Thymus (tissue), 11 donors: ENCODE measurements around the gene REC114. TPM values are rescaled to one million over a fixed set of nuclear protein-coding genes. Genes with fewer than 3 reads are reported as not detected.
"Not testable (repeated sequence)": the region's sequence is repeated elsewhere in the genome, so short reads cannot be mapped to it uniquely, and the experiment has no call there.

Source experiments
- DNase-seq, 9 donors: peaks; one replicate each; pipeline ENCODE4 v3.0.0-alpha.2; 2013; ENCODE audit warnings: low spot score in 9 of 9, low read depth in 6 of 9, missing footprints in 1 of 9
- H3K27ac ChIP-seq, 2 donors: one replicate each; pipeline ENCODE4 v1.5.1; 2013; ENCODE audit warnings: control low read depth in 1 of 2, low read depth in 1 of 2, low read length in 1 of 2, mild to moderate bottlenecking in 1 of 2, moderate library complexity in 1 of 2
- H3K27me3 ChIP-seq, 2 donors: one replicate each; pipeline ENCODE4 v1.5.1; 2013; ENCODE audit warnings: low read length in 1 of 2; ENCODE audit not compliant: control insufficient read depth in 2 of 2, insufficient read depth in 1 of 2
- H3K36me3 ChIP-seq, 2 donors: one replicate each; pipeline ENCODE4 v1.5.1; 2013; ENCODE audit warnings: low read length in 1 of 2, mild to moderate bottlenecking in 1 of 2, moderate library complexity in 1 of 2; ENCODE audit not compliant: control insufficient read depth in 2 of 2, insufficient read depth in 2 of 2
- H3K4me1 ChIP-seq, 2 donors: one replicate each; pipeline ENCODE4 v1.5.1; 2013; ENCODE audit warnings: low read length in 2 of 2; ENCODE audit not compliant: control insufficient read depth in 2 of 2, insufficient read depth in 2 of 2
- H3K4me3 ChIP-seq, 2 donors: one replicate each; pipeline ENCODE4 v1.5.1; 2013; ENCODE audit warnings: low read length in 2 of 2, control low read depth in 1 of 2, mild to moderate bottlenecking in 1 of 2
- H3K9me3 ChIP-seq, 2 donors: one replicate each; pipeline ENCODE4 v1.5.1; 2013; ENCODE audit warnings: low read length in 1 of 2, mild to moderate bottlenecking in 1 of 2; ENCODE audit not compliant: control insufficient read depth in 2 of 2, insufficient read depth in 1 of 2
- WGBS: extraction: QIAGEN DNeasy Blood & Tissue Kit; methylation state at CpG from one replicate; pipeline ENCODE4 v1.1.7; 2013; 5-methylcytosine and 5-hydroxymethylcytosine counted together
- polyA plus RNA-seq: library from polyadenylated mRNA; stranded (reverse); fragments of 200-250 nt; gene quantifications from one replicate; pipeline ENCODE4 v1.2.3, GENCODE V29; 2013
- total RNA-seq: library from RNA; stranded (reverse); fragments of 120-200 nt; gene quantifications from one replicate; pipeline ENCODE4 v1.2.4, GENCODE V29; 2013
- donor health status: healthy.

REC114 gene
- total and polyA plus RNA-seq, 2 donors: 0.07 to 0.09 TPM

DNA sequence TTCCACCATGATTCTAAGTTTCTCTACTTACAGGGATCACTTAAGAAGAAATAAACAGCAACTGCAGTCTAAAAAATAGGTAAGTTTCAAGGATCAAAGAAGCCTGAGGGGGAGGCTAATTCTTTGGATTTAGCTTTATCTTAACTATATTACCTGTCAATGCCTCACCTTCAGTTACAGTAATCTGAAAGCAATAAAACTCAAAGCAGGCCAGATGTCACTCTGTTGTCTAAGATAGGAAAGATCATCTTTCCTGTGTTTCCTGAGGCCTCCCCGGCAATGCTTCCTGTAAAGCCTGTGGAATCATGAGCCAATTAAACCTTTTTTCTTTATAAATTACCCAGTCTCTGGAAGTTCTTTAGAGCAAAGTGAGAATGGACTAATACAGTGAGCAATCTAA is 130.1 kb downstream of the REC114 start:
- no peak for DNase-seq
- 92% methylated on average over 1 of the region's 1 CpG for WGBS
- H3K4me1 ChIP-seq: no peaks in the 10 kb centered on the region
- no peaks in the 10 kb centered on the region for H3K27me3 ChIP-seq
- peaks cover 46 to 56% of the 10 kb centered on the region in 2 donors for H3K36me3 ChIP-seq
- H3K9me3 ChIP-seq: no peaks in the 10 kb centered on the region
- no peak overlapping the region for H3K4me3 ChIP-seq
- H3K27ac ChIP-seq: no peak overlapping the region

DNA sequence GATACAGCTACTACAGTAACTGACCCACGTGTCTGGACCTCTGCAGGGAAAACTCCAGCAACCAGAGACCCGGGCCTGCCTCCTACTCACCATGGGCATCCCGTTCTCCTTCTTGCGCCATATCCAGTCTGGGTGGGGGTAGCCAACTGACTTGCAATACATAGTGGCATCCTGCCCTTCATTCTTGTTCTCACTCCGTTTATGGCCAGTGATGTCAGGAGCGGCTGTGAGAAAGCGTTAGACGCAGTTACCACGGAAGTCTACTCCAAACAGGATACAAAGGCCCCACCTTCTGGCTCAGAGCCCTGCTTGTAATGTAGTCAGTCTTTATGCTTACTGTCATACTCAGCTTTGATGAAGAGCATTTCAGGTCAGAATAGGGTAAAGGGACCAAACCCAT is 130.6 kb downstream of the REC114 start:
- Histone ChIP-seq H3K4me1 (no peaks in the 10 kb centered on the region), H3K27me3 (no peaks in the 10 kb centered on the region), H3K4me3 (no peak overlapping the region), H3K36me3 (peaks cover 43 to 51% of the 10 kb centered on the region in 2 donors), H3K27ac (no peak overlapping the region), H3K9me3 (no peaks in the 10 kb centered on the region)
- WGBS: 92% methylated on average over 9 of the region's 9 CpGs
- no peak for DNase-seq

DNA sequence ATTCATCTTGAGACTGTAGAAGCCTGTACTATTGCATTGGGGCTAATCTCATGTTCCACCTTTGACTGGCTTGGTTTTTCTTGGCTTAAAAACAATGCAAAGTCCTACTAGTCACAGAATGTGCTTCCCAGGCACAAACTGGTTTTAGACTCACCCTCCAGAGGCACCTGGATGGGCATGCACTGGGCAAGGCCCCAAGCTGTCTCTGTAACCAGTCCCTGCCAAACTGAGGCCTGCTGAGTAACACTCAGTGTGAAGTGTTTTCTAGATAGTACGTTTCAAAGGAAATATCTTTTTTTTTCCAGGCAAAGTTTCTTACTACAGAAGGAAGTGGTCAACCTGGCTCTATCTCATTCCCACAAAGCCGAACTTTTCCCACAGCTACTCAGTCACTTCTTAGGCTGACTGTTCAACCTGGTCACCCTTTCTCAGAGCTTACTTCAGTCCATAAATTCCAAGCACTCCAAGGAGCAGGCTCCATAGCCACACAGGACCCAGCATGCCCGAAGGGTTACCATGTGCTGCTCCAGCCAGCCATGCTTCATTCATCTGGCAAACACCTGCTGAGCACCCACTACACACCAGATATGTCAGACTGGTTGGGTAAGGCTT is 132.8 kb downstream of the REC114 start:
- Histone ChIP-seq H3K27ac (no peak overlapping the region), H3K9me3 (no peaks in the 10 kb centered on the region), H3K4me1 (no peaks in the 10 kb centered on the region), H3K27me3 (no peaks in the 10 kb centered on the region), H3K4me3 (no peak overlapping the region), H3K36me3 (peaks cover 24 to 30% of the 10 kb centered on the region in 2 donors)
- DNase-seq: no peak
- WGBS: 87% methylated on average over 3 of the region's 3 CpGs

DNA sequence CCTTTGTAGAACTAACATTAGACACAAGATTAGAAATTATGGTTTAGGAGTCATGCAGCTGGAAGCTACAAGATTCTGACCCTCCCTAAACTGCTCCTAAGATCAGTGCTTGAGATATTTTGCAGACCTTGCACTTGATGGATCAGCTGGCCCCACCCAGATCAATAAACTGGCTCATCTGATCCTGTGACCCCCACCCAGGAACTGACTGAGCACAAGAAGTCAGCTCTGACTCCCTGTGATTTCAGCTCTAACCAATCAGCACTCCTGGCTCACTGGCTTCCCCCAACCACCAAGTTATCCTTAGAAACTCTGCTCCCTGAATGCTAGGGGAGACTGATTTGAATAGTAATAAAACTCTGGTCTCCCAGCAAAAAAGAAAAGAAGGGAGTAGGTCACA is 134.6 kb downstream of the REC114 start:
- not testable (repeated sequence) for H3K4me3 ChIP-seq, H3K9me3 ChIP-seq, H3K27ac ChIP-seq, DNase-seq, H3K4me1 ChIP-seq, H3K27me3 ChIP-seq
- peaks cover 22 to 23% of the 10 kb centered on the region in 2 donors for H3K36me3 ChIP-seq

DNA sequence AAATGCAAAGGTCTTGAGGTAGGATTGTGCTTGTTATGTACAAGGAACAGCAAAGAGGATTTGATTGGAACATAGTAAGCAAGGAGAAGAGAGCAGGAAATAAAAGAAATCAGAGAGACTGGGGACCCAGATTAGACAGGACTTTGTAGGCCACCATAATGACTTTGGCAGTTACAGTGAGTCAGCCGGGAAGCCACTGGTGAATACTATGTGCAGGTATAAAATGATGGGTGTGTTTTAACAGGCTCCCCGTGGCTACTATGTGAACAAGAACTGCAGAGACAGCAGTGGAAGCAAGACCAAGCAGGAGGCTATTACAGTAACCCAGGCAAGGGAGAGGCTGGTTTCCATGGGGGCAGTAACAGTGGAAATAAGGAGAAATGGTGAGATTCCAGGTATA is 135.1 kb downstream of the REC114 start:
- Histone ChIP-seq H3K27ac (no peak overlapping the region), H3K36me3 (peaks cover 20 to 23% of the 10 kb centered on the region in 2 donors), H3K27me3 (no peaks in the 10 kb centered on the region), H3K4me3 (no peak overlapping the region), H3K9me3 (no peaks in the 10 kb centered on the region), H3K4me1 (no peaks in the 10 kb centered on the region)
- WGBS: over 99% methylated on average over 2 of the region's 2 CpGs
- no peak for DNase-seq

DNA sequence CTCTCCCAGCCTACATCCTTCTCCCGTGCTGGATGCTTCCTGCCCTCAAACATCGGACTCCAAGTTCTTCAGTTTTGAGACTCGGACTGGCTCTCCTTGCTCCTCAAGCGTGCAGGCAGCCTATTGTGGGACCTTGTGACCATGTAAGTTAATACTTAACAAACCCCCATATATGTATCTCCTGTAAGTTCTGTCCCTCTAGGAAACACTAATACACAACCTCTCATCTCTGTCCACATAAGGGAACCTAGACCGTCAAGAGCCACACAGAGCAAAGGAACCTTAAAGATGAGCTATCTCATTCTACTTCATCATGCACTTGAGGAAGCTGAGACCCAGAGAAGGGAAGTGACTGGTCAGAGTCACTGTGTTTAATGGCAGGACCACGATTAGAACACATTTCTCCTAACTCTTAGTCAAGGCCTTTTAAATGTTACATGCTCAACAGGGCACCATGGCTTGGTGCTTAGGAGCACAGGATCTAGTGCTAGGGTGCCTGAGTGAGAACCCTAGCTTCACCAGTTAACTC is 140.0 kb downstream of the REC114 start:
- no peaks in the 10 kb centered on the region for H3K27me3 ChIP-seq
- no peak for DNase-seq
- H3K4me1 ChIP-seq: no peaks in the 10 kb centered on the region
- no peaks in the 10 kb centered on the region for H3K9me3 ChIP-seq
- no peak overlapping the region for H3K27ac ChIP-seq
- no peak overlapping the region for H3K4me3 ChIP-seq
- peaks cover 32 to 41% of the 10 kb centered on the region in 2 donors for H3K36me3 ChIP-seq
- 97% methylated on average over 6 of the region's 6 CpGs for WGBS

DNA sequence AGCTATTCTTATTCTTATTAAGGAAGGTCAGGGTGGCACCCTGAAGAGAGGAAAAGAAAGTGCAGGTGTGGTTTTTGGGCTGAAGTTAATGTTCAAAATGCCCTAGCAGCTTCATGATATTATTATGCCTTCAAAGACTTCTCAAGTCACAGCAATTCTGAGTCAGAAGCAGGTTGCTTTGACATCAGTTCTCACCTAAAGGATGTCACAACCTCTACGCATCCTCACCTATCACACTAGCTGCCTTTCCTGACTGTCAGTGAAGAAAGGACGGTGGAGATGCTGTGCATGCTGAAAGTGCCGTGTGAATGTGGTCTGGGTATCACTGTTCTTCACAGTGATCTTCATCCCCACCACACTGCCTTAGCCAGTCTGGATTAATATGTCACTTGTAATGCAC is 140.6 kb downstream of the REC114 start:
- over 99% methylated on average over 3 of the region's 3 CpGs for WGBS
- no peak for DNase-seq
- peaks cover 32 to 41% of the 10 kb centered on the region in 2 donors for H3K36me3 ChIP-seq
- H3K27me3 ChIP-seq: no peaks in the 10 kb centered on the region
- H3K4me3 ChIP-seq: no peak overlapping the region
- no peak overlapping the region for H3K27ac ChIP-seq
- H3K9me3 ChIP-seq: no peaks in the 10 kb centered on the region
- H3K4me1 ChIP-seq: no peaks in the 10 kb centered on the region

DNA sequence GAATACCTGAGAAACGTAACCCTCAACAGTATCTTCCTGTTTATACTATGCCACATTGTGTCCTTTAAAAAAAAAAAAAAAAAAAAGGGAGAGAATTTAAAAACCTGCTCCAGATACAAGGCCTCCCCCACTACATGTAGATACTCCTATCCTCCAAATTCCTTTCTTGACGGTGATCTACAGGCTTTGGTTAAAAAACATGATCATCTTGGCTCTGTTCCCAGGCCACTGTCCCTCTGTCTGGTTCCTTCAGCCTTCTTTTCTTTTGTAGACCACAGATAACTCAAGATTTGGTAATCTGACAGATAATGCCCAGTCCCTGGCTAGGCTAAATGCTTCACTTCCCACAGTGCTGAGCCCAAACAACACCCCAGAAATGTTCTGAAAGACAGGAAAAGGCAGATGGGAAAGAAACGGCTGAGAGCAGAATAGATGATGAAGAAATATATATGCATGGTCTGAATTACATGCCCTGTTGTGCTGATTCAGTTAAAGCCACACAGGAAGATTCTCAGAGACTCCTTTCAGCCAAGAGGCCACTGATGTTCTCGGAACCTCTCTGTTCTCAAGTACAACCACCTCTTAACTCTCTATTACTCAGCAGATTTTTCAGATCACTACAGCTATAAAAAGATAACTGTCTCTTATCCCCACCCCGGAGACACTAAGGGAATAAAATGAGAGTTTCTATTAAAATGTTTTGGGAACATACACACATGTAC is 141.9 kb downstream of the REC114 start:
- no peaks in the 10 kb centered on the region for H3K4me1 ChIP-seq
- WGBS: 89% methylated on average over 5 of the region's 5 CpGs
- DNase-seq: no peak
- peaks cover 32 to 47% of the 10 kb centered on the region in 2 donors for H3K36me3 ChIP-seq
- no peaks in the 10 kb centered on the region for H3K9me3 ChIP-seq
- no peaks in the 10 kb centered on the region for H3K27me3 ChIP-seq
- no peak overlapping the region for H3K27ac ChIP-seq
- no peak overlapping the region for H3K4me3 ChIP-seq

DNA sequence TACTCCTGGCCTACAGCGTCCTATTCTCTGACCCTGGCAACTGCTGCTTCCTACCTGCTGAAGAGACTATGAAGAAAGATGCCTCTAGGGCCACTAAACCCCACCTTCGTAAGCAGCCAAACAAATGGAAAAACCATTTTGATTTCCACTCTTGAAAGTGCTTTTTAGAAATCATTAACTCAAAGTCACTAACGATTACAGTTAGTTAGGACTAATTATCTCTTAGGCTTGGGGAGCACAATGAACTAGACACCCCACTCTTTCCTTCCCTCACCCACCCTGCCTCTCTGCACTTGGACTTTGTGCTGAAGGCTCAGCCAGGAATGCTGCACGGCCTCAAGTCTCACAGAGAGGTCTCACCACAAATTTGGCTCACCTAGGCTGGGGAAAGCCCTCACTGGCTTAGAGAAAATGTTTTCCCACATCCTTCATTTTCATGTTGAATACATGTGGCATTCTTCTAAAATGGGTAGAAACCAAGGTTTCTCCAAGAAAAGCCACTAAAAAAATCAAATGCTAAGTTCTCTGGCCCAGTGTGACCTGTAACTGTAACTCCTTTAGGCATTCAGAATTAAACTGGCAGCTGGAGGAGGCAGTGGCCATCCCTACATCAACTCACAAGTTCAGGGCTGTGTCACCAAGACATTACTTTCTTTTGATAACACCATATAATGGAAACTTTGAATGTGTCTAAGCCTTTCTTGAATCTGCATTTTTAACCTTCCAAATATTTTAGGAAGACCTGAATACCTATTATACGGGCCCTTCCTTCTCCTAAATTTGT is 143.1 kb downstream of the REC114 start:
- H3K4me3 ChIP-seq: no peak overlapping the region
- WGBS: 89% methylated on average over 5 of the region's 5 CpGs
- no peaks in the 10 kb centered on the region for H3K27me3 ChIP-seq
- no peaks in the 10 kb centered on the region for H3K4me1 ChIP-seq
- peaks cover 32 to 47% of the 10 kb centered on the region in 2 donors for H3K36me3 ChIP-seq
- H3K9me3 ChIP-seq: no peaks in the 10 kb centered on the region
- no peak for DNase-seq
- H3K27ac ChIP-seq: no peak overlapping the region
